NCI-H748 treated with DMSO at 0.1 percent for 48 hours (cell line): ENCODE data around the gene RIT1.
A peak's percentile ranks its signal among the peaks of the same experiment; 100 is the strongest.
"Not testable (repeated sequence)": the region's sequence is repeated elsewhere in the genome, so short reads cannot be mapped to it uniquely, and the experiment has no call there.

ENCODE experiments used
- DNase-seq: peaks from one replicate; lab custom pipeline; 2025; lab: John Stamatoyannopoulos, UW

The RIT1 gene

DNA sequence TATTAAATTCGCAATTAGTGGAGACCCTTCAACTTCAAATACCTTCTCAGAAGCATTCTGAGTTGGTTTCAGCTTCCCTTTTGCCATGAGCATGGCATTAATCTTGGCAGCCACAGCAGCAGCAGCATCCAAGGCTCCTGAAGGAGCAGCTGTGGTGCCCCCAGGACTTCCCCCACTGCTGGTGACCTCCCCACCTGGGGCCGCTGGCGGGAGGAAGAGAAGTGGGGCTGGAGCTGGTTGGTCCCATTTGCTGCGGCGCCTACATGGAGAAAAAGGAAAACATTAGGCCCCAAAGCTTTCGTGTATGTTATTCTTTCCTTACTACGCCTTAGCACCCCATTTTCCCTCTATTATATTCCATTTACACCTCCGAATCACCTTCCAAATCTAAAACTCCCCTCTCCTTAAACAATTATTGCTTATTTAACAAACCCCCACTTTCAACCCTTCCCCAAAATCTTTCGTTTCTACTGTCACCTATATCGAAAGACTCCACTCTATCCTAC lies 22.5 kb upstream of the RIT1 start:
- DNase-seq = no peak

DNA sequence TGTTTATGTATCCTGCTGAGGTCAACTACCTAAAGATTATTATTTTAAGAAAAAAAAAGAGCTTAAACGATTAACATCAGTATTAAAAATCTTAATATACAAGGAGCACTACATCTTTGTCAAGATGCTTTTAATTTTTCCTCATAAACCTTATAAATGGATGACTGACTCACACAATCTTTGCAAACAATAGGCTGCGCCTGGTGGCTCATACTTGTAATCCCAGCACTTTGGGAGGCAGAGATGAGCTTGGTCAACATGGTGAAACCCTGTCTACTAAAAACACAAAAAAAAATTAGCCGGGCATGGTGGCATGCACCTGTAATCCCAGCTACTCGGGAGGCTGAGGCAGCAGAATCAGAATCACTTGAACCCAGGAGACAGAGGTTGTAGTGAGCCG lies 21.3 kb upstream of the RIT1 start:
- no peak for DNase-seq

DNA sequence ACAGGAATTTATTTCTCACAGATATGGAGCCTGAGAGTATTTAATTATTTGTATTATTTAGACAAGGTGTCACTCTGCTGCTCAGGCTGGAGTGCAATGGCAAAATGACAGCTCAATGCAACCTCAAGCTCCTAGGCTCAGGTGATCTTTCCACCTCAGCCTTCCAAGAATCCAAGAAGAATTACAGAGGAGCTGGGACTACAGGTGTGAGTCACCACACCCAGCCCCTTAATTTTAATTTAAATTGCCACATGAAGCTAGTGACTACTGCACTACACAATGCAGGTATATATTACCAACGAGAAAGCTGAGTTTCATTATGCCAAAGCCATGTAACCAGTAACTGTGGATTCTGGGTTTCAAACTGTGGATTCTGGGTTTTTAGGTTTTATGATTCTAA lies 20.9 kb upstream of the RIT1 start:
- no peak for DNase-seq

DNA sequence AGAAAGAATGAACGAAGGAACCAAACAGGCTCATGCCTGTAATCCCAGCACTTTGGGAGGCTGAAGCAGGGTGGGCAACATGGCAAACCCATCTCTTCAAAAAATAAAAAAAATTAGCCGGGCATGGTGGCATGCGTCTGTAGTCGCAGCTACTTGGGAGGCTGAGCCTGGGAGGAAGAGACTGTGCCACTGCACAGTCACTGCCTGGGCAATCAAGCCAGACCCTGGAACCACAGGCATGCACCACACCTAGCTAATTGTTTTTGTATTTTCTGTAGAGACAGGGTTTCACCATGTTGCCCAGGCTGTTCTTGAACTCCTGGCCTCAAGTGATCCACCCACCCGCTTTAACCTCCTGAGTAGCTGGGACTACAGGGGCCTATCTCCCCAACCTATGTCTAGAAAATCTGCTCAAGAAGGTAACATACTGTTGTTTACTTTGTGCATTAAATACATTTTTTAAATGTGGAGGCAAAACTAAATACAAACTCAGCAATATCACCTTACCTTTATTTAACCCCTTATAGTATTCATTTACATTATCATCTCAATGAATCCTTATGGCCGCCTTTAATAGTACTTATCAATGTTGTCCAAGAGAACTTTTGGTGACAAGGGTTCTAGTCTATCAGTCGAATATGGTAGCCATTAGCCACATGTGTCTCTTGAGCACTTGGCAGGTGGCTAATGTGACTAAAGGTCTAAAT lies 20.3 kb upstream of the RIT1 start:
- no peak for DNase-seq

DNA sequence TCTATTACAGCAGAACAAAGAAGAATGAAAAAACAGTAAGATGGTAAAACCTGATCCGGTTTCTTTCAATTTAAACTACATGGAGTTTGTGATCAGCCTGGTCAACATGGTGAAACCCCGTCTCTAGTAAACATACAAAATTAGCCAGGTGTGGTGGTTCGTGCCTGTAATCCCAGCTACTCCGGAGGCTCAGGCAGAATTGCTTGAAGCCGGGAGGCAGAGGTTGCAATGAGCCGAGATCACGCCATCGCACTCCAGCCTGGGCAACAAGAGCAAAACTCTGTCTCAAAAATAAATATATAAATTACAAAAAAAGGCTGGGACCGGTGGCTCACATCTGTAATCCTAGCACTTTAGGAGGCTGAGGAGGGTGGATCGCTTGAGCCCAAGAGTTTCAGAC lies 19.6 kb upstream of the RIT1 start:
- DNase-seq = not testable (repeated sequence)

DNA sequence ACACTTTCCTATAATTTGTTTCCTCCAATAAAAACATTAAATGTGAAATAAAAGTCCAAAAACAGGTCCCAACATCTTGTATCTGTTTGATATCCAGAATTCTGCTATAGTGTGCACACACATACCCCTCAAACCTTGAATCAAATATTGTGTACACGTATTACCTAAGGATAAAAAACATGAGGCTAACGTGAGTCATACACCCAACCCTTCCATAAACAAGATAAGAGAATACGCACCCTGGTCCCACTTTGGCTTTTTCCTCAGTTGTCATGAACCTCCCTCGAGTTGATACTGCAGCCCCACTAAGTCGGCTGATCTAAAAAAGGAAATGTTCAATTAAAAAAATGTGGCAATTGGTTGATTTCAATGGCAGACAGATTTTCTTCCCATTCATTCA lies 17.9 kb upstream of the RIT1 start:
- DNase-seq = no peak

DNA sequence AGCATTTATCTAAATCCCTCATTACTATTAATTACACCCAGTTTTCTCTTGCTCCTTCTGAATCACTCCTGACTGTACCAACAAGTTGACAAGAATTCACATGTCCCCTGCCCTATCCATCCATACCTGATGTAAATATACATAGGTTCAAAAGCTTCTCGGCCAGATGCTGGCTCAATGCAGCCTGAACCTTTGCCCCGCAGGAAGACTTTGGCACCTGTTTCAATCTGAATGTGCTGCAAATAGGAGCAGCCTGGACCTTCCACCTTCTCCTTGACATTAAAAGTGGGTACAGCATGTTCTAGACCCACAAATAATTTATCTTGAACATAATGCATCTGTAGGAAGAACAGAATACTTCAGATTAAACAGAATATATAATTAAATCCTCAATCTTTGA lies 14.4 kb upstream of the RIT1 start:
- no peak for DNase-seq

DNA sequence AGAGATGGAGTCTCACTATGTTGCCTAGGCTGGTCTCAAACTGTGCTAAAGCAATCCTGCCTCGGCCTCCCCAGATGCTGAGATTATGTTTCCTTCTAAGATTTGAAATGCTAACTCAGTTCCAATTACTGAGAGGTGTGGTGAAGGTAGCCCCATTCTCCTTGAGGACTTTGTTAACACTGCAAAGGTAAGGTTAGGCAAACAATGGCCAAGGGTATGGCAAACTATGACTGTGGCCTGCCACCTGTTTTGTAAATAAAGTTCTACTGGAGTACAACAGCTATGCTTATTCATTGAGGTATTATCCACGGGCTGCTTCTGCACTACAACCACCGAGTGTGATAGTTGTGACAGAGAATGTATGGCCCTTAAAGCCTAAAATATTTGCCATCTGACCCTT lies 9.6 kb upstream of the RIT1 start:
- DNase-seq = no peak

DNA sequence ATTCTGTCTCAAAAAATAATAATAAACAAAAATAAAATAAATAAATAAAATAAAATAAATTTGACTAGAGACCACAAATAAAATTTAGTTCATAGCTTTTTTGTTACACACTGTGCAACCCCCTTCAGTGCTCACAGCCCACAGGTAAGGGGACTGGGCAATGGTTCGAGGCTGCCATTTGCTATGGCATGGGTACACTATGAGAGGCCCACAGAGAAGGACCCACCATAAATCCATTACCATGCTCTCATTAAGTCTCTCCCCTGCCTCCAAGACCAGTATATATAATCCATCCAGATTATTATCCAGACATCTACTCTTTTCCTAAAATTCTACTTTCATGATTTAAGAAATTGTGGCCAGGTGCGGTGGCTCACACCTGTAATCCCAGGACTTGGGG lies 8.7 kb upstream of the RIT1 start:
- no peak for DNase-seq

DNA sequence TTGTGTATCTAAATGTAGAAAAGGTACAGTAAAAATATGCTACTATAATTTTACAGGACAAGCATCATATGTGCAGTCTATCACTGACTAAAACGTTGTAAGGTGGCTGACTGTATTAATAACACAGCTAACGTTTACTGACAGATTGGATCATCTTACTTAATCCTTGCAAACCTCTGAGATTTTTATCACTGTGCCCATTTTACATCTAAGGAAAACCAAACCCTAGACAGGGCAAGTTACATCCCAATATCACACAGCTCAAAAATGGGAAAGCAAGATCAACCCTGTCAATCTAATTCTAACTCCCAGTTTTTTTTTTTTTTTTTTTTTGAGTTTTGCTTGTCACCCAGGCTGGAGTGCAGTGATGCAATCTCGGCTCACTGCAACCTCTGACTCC lies 7.5 kb upstream of the RIT1 start:
- no peak for DNase-seq

DNA sequence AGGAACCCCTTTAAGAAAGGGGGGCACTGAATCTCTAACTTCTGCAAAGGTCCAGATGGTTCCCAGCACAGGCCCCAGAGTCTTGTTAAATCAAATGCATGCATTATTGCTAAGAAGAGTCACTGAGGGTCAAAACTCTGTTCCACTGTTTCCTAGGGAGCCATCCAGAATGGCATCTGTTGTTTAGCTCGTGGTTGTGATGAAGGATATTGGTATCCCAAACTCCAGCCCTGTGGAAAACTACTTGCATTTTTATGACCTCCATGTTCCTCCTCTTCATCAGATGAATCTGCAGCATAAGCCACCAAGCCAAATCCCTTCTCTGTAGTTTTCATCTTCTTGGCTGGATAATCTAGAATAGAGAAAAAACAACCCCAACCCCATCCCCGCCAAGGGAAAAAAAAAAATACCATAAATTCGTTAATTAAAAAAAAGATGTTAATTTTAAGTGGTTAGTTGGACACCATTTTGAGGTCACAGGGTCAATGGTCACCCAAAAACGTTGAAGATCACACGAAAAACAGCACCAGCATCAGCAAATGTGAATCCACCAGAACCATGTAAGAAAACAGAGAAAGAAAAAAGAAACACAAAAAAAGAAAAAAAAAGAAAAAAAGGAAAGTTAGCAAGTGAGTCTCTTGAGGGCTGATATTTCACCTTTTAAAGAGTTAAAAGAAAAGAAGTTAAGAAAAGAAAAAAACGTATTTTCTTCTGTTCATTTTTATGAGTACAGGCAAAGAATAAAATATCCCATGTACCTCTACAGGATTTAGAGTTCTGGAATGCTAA lies 3.0 kb upstream of the RIT1 start:
- no peak for DNase-seq

DNA sequence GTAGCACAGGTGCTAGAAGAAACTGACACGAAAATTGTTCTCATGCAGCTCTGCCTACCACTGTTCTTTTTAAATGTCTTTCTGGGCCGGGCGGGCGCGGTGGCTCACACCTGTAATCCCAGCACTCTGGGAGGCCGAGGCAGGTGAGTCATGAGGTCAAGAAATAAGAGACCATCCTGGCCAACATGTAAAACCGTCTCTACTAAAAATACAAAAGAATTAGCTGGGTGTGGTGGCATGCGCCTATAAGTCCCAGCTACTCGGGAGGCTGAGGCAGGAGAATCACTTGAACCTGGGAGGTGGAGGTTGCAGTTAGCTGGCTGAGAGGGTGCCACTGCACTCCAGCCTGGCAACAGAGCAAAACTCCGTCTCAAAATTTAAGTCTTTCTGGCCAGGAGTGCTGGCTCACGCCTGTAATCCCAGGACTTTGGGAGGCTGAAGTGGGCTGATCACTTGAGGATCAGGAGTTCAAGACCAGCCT lies 947 bp upstream of the RIT1 start:
- DNase-seq = no peak

DNA sequence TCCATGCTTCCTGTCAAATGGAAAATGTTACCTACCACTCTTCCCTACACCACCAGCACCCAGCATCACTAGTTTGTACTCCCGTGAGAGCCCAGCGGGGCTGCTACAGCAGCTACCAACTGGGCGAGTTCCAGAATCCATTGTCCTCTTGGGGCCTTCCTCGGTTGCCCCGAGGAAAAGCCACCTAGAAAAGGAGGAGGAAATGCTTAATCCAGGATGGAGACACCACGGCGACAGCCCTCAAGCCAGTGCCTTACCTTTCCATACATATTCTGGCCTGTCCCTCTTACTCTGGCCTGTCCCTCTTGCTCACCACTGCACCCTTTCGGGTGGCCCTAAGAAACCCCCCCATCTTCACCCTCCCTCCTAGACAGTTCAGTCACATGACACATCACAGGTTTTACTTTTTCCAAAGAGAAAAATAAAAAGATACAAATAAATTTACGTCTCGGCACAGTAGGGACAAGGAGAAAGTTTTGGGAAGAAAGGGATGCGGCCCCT lies 478 bp downstream of the RIT1 start:
- peak; percentile 18 for DNase-seq

DNA sequence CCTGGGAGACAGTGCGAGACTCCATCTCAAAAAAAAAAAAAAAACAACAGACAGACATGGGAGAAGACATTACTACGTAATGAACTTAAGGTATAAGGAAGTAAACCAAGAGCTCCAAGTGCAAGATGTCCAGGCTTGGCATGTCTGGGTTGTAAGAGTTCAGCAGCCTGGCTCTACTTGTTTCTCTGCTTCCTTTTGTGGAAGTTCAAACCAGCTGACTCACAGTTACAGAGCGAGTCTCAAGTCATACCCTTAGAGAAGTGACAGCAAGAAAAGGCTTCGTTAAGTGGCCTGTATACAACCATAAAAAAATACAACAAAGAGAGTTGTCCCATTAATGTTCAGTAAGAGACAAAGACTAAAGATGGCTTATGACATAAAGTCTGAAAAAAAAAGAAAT lies 1.3 kb downstream of the RIT1 start:
- DNase-seq = no peak

DNA sequence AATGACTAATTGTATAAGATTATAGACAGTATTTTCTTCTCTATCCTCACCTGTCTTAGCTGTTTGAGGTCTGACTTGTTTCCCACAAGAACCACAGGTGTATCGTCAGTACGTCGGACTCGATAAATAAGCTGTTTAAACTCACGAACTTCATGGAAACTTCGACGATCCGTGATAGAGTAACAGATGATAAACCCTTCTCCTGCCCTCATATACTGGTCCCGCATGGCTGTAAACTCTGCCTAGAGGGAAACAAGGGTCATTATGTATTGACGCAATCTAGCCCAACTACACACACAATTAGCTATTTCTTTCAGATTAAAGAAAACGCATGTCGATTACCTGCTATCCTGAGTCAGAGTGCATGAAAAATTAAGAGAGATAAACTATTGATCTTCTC lies 6.9 kb downstream of the RIT1 start:
- no peak for DNase-seq

DNA sequence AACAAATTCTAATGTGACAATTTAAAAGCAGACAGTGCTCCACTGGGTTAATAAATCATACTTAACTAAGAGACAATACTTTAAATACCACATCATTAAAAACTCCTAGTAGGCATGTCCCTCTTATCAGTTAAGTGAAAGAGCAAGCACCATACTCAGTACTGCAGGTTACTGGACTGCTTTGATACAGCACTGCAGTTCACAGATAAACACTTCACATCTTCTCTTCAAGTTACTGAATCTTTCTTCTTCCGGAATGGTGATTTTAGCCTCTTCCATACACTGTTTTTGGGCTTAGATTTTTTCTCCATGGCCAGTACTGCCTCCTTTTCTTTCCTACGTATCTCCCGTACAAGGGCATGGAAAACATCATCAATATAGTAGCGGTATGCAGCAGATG lies 11.0 kb downstream of the RIT1 start:
- no peak for DNase-seq

DNA sequence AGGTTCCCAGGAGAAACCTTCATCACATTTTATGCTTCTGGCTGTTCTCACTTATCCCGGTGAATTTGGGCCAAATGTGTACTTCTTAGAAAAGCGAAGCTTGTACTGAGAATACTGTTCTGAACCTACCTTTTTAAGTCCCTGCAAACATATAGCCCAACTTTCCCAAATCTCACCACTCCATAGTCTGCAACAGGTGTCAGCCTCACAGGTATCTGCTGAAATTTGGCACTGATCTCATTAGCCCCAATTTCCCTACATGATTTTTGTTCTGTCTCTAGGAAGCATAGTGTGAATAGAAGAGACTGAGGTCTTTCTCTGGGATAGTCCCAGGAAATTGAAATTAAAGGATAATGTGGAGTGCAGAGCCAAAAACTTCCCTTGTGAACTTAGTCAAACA lies 11.5 kb downstream of the RIT1 start:
- no peak for DNase-seq

DNA sequence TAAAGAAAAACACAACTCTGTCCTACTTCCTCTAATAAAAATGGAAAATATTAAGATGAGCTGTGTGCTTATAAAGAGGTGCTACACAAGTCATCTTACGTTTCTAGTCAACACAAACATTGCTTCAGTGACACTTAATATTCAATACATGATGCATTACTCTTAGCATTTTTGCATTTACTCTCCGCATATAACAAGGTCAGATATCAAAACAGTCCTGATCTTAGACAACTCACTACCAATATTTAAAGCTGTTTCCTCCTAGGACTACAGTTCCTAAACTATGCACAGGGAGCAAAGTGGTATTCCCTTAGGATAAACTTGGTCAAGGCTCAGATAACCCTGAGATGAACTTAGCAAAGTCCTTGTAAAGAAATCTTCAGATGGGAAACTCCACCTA lies 12.3 kb downstream of the RIT1 start:
- DNase-seq = no peak

DNA sequence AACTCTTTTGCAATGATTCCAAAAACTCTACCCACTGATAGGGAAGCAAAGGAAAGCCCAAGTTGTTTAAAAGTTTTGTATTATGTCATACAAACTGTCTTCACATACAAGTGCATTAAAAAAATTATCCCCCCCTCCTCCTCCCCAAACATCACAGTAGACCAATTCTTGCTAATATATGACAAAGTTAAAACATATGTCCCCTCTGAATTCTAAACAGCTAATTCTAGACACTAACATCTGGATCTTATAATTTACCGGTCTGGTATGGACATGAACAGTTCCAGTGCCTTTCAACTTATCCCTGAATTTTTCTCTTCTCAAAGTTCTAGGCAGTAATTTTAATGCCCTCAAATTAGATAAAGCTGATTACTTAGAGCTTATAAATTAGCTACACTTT lies 13.4 kb downstream of the RIT1 start:
- no peak for DNase-seq

DNA sequence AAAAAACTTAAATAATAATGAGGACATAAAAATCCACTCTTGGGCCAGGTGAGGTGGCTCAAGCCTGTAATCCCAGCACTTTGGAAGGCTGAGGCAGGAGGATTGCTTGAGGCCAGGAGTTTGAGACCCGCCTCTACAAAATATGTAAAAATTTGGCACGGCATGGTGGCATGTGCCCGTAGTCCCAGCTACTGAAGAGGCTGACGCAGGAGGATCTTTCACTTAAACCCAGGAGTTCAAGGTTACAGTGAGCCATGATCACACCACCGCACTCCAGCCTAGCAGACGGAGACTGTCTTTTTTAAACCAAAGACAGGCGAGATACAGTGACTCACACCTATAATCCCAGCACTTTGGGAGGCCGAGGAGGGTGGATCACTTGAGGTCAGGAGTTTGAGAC lies 14.7 kb downstream of the RIT1 start:
- DNase-seq = not testable (repeated sequence)

DNA sequence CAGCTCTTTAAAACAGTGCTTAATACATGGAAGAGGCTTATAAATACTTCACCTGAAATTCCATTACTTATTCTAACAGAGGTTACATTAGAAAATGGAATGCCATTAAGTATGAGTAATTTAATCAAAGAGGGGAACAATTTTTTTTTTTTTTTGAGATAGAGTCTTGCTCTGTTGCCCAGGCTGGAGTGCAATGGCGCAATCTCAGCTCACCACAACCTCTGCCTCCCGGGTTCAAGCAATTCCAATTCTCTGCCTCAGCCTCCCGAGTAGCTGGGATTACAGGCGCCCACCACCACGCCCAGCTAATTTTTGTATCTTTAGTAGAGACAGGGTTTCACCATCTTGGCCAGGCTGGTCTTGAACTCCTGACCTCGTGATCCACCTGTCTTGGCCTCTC lies 15.5 kb downstream of the RIT1 start:
- DNase-seq = not testable (repeated sequence)

DNA sequence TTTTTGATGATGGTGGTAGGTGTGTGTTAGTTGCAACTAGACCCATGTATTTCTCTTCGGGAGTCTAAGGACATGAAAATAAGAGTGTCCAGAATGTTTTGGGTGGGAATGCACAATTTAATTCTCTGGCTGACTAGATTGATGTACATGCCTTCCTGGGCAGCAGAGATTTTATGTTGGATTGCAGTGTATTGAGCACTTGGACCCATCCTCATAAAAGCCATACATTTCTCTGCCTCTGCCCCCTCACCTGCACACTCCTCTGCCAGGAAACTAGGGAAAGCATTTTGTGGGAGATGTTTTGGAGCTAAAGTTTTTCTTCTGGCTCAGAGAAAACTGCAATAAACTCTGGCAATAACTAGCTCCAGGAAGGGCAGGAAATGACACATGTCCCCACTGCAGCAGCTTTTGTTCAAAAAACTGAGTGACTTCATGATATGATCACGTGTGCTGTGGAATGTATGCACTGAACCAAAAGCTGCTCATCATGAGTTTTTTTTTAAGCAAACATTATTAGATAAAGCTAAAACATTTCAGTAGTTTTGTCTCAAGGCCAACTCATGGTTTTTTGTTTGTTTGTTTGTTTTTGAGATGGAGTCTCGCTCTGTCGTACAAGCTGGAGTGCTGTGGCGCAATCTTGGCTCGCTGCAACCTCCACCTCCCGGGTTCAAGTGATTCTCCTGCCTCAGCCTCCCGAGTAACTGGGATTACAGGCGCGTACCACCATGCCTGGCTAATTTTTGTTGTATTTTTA lies 17.6 kb downstream of the RIT1 start:
- DNase-seq = no peak

DNA sequence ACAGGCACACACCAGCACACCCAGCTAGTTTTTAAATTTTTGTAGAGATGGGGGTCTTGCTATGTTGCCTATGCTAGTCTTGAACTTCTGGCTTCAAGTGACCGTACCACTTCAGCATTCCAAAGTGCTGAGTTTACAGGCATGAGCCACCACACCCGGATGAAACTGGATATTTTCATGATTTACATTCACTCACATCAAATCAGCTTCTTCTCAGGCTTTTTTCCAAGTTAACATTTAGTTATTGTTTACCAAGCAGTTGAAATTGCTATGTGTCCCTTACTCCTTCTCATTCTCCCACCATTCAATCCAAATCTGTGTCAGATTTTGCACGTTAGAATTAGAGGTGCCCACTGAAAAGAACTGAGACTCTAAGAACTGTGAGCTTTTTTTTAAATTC lies 18.4 kb downstream of the RIT1 start:
- DNase-seq = no peak
